DMS79 treated with DMSO at 0.1 percent for 48 hours (cell line): ENCODE results near the gene PCNX4.

Experiments used
- DNase-seq: peaks from one replicate; lab custom pipeline; 2025; lab: John Stamatoyannopoulos, UW

Gene PCNX4

DNA sequence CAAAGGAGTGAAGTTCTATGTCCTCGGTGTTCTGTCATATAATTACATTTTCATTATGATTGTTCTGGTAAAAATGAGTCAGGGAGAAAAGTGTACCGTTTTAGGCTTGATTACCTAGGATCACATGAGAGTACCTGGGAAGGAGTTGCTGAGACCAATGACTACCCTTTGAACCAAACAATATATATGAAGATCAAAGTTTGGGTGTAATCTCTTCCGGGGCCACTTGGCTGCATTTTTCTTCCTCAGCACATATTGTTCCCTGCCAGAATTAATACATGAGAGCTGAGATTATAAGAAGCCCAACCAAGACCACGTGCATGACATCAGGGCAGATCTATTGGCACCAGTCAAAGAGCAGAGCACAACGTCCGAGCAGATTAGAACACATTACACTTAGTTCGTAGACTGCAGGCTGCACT lies 114.5 kb downstream of the PCNX4 start:
- DNase-seq, result no peak

DNA sequence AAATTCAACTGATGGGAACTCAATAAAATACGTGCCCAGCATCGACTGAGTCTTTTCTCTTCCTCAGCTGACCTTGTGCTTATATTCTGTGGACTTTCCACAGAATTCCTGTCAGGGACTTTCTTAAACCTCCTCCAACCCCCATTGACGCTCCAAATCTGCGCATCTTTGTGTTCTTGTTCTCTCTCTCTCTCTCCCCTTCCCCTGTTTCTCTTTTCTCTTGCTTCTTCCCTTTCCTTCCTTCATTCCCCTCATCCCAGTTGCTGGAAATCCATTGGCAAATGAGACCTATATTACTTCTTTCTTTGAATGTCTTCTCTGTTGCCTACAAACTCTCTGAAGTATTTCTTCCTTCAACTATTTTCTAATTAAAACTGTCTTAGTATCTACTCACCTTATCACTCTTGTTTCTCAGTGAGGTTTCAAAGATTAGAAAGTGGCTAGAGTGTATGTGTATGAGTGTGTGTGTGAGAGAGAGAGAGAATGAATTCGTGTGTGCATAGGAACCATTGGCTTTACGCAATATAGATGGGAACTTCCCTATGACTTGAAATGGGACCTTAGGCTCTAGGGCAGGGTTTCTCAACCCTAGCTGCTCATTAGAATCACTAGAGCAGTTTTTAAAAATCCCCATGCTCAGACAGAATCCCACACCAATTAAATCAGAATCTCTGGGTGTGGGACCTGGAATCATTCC lies 115.3 kb downstream of the PCNX4 start:
- DNase-seq, result no peak

DNA sequence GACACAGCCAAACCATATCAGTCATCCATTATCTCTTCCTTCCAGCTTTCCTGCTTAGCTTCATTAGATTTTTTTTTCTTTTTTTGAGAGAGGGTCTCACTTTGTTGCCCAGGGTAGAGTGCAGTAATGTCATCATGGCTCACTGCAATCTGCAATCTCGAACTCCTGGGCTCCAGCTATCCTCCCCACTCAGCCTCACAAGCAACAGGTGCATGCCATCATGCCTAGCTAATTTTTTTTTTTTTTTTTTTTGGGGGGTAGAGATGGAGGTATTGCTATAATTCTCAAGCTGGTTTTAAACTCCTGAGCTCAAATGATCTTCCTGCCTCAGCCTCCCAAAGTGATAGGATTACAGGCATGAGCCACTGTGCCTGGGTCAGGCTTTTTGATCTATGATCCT lies 119.0 kb downstream of the PCNX4 start:
- no peak for DNase-seq

DNA sequence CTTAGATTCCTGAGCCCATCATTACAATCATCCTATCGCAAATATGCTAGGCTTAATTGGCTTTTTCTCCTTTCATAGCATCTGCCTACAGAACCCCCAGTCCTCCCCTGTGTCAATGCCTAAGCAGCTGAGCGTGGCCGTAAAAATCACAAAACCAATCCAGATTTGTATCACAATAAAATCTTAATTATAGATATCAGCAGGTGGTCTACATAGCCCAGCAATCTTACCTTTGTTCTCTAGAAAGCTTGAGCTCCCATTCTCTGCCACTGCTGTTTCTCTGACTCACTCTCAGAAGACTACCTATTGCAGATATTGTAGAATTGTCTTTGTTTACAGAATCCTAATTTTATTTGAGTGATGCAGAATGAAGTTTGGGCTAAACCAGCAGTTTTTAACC lies 119.4 kb downstream of the PCNX4 start:
- no peak for DNase-seq

DNA sequence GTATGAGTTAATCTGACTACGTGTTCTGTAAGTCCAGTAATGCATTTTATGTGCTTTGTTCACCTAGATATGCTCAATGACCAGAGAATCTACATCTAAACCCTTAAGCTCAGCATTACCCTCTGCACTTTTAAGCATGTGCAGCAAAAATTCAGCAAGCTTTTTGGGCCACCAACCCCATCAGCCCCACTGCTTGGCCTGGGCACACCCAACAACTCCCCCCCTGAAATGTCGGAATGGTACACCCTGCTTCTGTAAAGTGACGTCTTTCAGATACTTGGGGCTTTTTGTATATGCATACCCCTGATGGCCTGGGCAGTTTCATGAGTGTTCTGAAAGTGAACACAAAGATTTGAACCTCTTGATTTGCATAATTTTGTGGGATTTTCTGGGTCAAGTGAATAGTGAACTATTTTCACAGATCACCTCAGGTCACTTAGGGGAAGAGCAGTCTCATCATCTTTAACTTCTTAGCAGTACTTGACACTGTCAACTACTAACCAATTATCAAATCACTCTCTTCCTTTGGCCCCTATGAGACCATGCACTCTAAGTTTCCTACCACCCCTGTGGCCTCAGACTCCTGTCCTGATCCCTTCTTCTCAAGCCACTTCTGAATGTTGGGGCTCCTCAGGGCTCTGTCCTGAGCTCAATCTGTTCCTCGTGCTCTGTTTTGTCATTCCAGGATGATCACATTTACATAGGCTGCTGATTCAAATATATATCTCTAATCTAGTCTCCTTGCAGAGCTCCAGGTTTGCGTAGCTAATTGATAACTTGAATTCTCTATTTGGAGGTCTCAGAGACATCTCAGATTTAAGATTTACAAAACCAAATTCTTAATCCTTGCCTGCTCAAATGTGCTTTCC lies 121.0 kb downstream of the PCNX4 start:
- DNase-seq, result no peak

DNA sequence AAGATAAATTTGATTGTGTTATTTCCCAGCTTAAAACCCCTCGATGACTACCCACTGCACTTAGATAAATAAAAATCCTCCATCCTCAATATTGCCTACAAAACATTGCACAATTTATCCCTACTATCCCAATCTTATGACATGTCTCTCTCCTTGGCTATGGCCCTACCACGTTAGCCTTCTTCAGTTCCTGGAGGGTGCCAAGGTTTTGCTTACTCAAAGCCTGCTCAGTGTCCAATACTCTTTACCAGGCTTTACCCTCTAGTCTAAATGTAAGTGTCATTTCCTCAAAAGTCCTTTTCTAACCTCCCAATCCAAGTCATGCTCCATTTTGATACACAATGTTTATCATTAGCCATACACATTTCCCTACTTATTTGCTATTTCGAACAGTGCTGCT lies 122.3 kb downstream of the PCNX4 start:
- no peak for DNase-seq

DNA sequence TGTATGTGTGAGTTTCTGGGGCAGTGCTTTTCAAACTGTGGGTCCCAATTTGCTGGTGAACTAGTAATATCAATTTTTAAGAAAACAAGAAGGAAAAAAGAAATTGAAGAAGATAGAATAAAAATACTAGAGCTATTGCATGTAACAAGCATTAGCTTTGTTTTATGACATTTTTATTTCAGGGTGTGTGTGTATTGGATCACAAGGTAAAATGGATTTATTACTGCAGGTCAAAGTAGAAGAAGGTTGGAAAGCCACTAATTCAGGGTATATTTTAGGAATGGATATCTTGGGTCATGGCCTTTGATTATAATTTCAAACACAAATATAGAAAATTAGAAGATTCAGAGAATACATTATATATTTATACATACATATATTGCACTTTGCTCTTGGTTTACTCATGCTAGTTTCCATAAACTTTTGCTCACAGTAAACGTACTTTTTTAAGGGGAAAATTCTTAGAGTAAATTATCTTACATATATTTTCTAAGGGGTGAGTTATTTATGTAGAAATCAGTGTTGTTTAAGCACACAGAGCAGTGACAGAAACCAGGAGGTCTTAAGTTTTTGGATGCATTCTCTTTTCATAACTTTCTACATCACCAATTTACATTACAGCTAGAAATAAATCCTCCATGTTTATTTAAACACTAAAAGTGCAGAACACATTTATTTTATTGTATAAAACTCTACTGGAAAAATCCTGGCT lies 122.8 kb downstream of the PCNX4 start:
- no peak for DNase-seq

DNA sequence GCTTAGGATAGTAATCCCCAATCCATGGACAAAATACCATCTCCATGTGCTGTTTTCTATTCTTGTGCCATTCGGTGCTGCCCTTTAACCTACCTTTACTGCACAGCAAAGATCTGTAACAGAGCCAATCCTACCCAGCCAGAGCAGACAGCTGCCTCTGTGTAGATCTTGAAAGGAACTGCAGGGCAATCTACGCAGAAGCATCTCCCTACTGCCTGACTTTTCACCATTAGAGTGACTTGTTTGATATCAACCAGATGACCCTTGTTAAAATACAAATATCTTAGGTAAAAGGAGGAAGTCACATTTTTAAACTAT lies 123.4 kb downstream of the PCNX4 start:
- no peak for DNase-seq

DNA sequence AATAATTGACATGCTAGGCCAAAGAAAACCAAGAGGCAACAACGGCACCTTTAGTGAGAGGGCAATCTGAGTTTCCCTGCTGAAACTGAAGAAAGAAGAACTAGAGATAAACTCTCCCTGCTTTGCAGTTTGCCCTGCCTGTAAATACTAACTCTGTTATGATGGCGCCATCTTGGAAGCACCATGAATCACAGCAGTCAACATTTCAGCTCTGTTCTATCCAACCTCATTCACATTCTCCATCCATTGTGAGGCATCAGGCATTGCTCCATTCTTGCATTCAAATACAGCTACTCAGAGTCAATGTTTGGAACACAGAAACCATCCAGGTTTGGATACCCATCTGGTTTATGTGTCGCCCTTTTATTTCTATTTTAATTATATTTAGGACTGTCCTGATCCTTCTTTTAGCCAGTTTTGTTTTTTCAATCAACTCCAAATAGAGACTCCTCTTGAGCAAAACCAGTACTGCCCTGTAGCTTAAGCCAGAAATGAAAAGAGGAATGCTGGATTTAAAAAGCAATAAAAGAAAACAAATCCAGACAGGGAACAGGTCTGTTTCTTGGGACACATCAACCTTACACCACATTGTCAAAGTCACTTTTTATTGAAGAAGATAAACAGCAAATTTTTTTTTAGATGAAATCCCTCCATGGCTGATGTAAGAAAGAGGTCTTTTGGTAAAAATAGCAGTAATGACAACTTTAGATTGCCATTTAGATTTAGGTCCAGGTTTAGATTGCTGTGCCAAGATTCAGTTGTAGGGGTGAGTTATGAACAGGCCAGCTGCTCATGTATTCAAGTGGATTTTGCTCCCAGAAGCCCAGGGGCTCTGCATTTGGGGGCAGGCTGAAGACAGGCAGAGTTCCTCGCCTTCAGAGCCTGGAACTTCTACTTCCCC lies 124.0 kb downstream of the PCNX4 start:
- DNase-seq, result no peak

DNA sequence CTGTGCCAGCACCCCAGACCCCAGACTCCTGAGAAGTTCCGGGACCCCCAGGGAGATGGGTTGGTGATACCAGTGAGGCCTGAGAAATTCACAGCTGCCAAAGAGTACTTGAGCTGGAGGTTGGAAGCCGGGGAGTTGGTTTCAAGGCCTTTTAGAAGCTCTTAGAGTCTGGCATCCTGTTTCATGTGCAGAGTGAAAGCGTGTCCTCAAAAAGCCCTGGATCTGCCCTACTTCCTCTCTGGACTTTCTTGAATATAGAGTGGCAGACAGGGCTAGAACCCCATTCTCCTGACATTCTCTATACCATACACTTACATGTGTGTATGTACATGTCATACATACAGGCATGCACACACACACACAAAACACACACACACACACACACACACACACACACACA lies 126.0 kb downstream of the PCNX4 start:
- peak; percentile 66 for DNase-seq
